SK-N-SH (cell line): ENCODE data around the gene TECPR1. TPM values are rescaled to one million over a fixed set of nuclear protein-coding genes. Genes with fewer than 3 reads are reported as not detected.
A peak's percentile ranks its signal among the peaks of the same experiment; 100 is the strongest.

Experiments
- CTCF ChIA-PET: fragments of 300-600, 350-600 bp; formaldehyde crosslinking; extraction: SDS; loops from one replicate; lab custom pipeline; 2021; lab: Yijun Ruan, JAX
- POLR2A ChIA-PET: fragments of 350-600 bp; sonication (Branson Sonifier 250); formaldehyde crosslinking; extraction: SDS; loops from one replicate; lab custom pipeline; 2020; ENCODE audit warnings: antibody characterized with exemption, inconsistent platforms; lab: Yijun Ruan, JAX
- DNase-seq: peaks from one replicate; pipeline ENCODE4 v3.0.0; 2012
- H2AFZ ChIP-seq: fragments of 200-600 bp; sonication (generic); 2 replicates; pipeline ENCODE4 v1.8.1; 2016; ENCODE audit warnings: antibody characterized with exemption, mild to moderate bottlenecking, low read depth
- H3F3A ChIP-seq: fragments of 200-600 bp; sonication (generic); replicated peaks from 2 replicates; pipeline ENCODE3; 2016; ENCODE audit warnings: antibody characterized with exemption, mild to moderate bottlenecking; ENCODE audit not compliant: insufficient read depth
- H3K27ac ChIP-seq, 2 experiments: fragments of 200-500 bp in 1 of 2; fragments of 200-600 bp in 1 of 2; sonication (Bioruptor generic) in 1 of 2; sonication (generic), shearing (Covaris generic) in 1 of 2; 2 replicates each; pipeline versions ENCODE4 v1.5.1 to v1.6.1; 2014 to 2016; ENCODE audit warnings: low read depth in 2 of 2, inconsistent platforms in 1 of 2, low read length in 1 of 2, mild to moderate bottlenecking in 1 of 2, mixed read lengths in 1 of 2
- H3K27me3 ChIP-seq: fragments of 200-600 bp; sonication (generic), shearing (Covaris generic); 2 replicates; pipeline ENCODE4 v1.6.1; 2016; ENCODE audit warnings: mixed run types; ENCODE audit not compliant: insufficient read depth
- H3K36me3 ChIP-seq, 2 experiments: fragments of 200-500 bp in 1 of 2; fragments of 200-600 bp in 1 of 2; sonication (Bioruptor generic) in 1 of 2; sonication (generic) in 1 of 2; replicated peaks in 1 of 2; 2 replicates each; pipeline versions ENCODE3 to v1.5.1; 2014 to 2016; ENCODE audit warnings: low read length in 1 of 2, mild to moderate bottlenecking in 1 of 2; ENCODE audit not compliant: insufficient read depth in 2 of 2, control insufficient read depth in 1 of 2
- H3K4me1 ChIP-seq, 2 experiments: fragments of 200-500 bp in 1 of 2; fragments of 200-600 bp in 1 of 2; sonication (Bioruptor generic) in 1 of 2; sonication (generic), shearing (Covaris generic) in 1 of 2; 2 replicates each; pipeline versions ENCODE4 v1.5.1 to v1.6.1; 2014 to 2016; ENCODE audit warnings: low read depth in 1 of 2, low read length in 1 of 2, mixed run types in 1 of 2; ENCODE audit not compliant: insufficient read depth in 2 of 2, control insufficient read depth in 1 of 2
- H3K4me2 ChIP-seq: fragments of 200-600 bp; sonication (generic), shearing (Covaris generic); 2 replicates; pipeline ENCODE4 v1.6.1; 2017; ENCODE audit warnings: mixed run types
- H3K4me3 ChIP-seq, 2 experiments: fragments of 200-500 bp in 1 of 2; fragments of 200-600 bp in 1 of 2; sonication (Bioruptor generic) in 1 of 2; sonication (generic), shearing (Covaris generic) in 1 of 2; 2 replicates each; pipeline versions ENCODE4 v1.5.1 to v1.8.1; 2014 to 2016; ENCODE audit warnings: low read depth in 2 of 2, inconsistent platforms in 1 of 2, low read length in 1 of 2, mild to moderate bottlenecking in 1 of 2, mixed read lengths in 1 of 2, moderate library complexity in 1 of 2
- H3K79me2 ChIP-seq: fragments of 200-600 bp; sonication (generic); 2 replicates; pipeline ENCODE4 v1.8.1; 2017; ENCODE audit warnings: mild to moderate bottlenecking; ENCODE audit not compliant: insufficient read depth
- H3K9ac ChIP-seq: fragments of 200-600 bp; sonication (generic); 2 replicates; pipeline ENCODE4 v1.6.1; 2017; ENCODE audit warnings: mixed run types
- H3K9me2 ChIP-seq: fragments of 200-600 bp; sonication (generic); 2 replicates; pipeline ENCODE4 v1.6.1; 2017; ENCODE audit warnings: mixed run types
- H3K9me3 ChIP-seq: fragments of 200-600 bp; sonication (generic); 2 replicates; pipeline ENCODE4 v1.6.1; 2017; ENCODE audit warnings: mixed run types, mild to moderate bottlenecking, moderate library complexity
- H4K20me1 ChIP-seq: fragments of 200-600 bp; sonication (generic); 2 replicates; pipeline ENCODE4 v1.6.1; 2017; ENCODE audit warnings: mild to moderate bottlenecking, mixed run types; ENCODE audit not compliant: insufficient read depth
- CTCF ChIP-seq: fragments of 200-600 bp; sonication (generic); IDR thresholded peaks from 2 replicates; pipeline ENCODE4 v1.6.1; 2017; ENCODE audit warnings: antibody characterized with exemption, mild to moderate bottlenecking, moderate library complexity
- ELF1 ChIP-seq: IDR thresholded peaks from 2 replicates; pipeline ENCODE4 v1.4.0; 2012
- EP300 ChIP-seq, 2 experiments: IDR thresholded peaks; 2 replicates each; pipeline versions ENCODE4 v1.4.0 to v1.6.1; 2012; ENCODE audit warnings: borderline replicate concordance in 1 of 2, low read depth in 1 of 2, low read length in 1 of 2
- EZH2phosphoT487 ChIP-seq: fragments of 200-600 bp; sonication (generic); IDR thresholded peaks from 2 replicates; pipeline ENCODE4 v1.6.1; 2017; ENCODE audit warnings: low read depth, mixed run types, mild to moderate bottlenecking, antibody characterized with exemption, moderate library complexity, borderline replicate concordance
- FOSL2 ChIP-seq: IDR thresholded peaks from 2 replicates; pipeline ENCODE4 v1.4.0; 2012; ENCODE audit warnings: low read depth, mild to moderate bottlenecking, moderate library complexity, borderline replicate concordance
- IRF3 ChIP-seq: fragments of 150-350 bp; IDR thresholded peaks from 2 replicates; pipeline ENCODE4 v1.6.1; 2016; ENCODE audit warnings: mild to moderate bottlenecking, low read depth, low read length
- JUND ChIP-seq: IDR thresholded peaks from 2 replicates; pipeline ENCODE4 v1.4.0; 2012
- MAX ChIP-seq: IDR thresholded peaks from 2 replicates; pipeline ENCODE4 v1.4.0; 2012; ENCODE audit warnings: low read depth
- MEF2A ChIP-seq: IDR thresholded peaks from 2 replicates; pipeline ENCODE4 v1.4.0; 2012; ENCODE audit warnings: low read depth, borderline replicate concordance
- NRF1 ChIP-seq: IDR thresholded peaks from 2 replicates; pipeline ENCODE4 v1.6.1; 2012; ENCODE audit warnings: low read depth, mild to moderate bottlenecking, low read length
- PBX3 ChIP-seq: IDR thresholded peaks from 2 replicates; pipeline ENCODE4; 2012
- RAD21 ChIP-seq: IDR thresholded peaks from 2 replicates; pipeline ENCODE4 v1.6.1; 2012; ENCODE audit warnings: mild to moderate bottlenecking, low read length
- RFX5 ChIP-seq: IDR thresholded peaks from 2 replicates; pipeline ENCODE4 v1.6.1; 2012; ENCODE audit warnings: mild to moderate bottlenecking, improper control_type of control experiment, low read length
- SIN3A ChIP-seq: IDR thresholded peaks from 2 replicates; pipeline ENCODE4 v1.6.1; 2012; ENCODE audit warnings: low read depth, mild to moderate bottlenecking, low read length, moderate library complexity, borderline replicate concordance
- SMC3 ChIP-seq: IDR thresholded peaks from 2 replicates; pipeline ENCODE4 v1.6.1; 2012; ENCODE audit warnings: low read depth, low read length, improper control_type of control experiment
- TEAD4 ChIP-seq: IDR thresholded peaks from 2 replicates; pipeline ENCODE4 v1.4.0; 2012; ENCODE audit warnings: mild to moderate bottlenecking, borderline replicate concordance; ENCODE audit not compliant: insufficient read depth
- YY1 ChIP-seq: IDR thresholded peaks from 2 replicates; pipeline ENCODE4 v1.4.0; 2012; ENCODE audit warnings: low read depth, mild to moderate bottlenecking
- WGBS: methylation state at CpG from one replicate; pipeline ENCODE4 v1.1.6; 2017; ENCODE audit warnings: low lambda C conversion rate; 5-methylcytosine and 5-hydroxymethylcytosine counted together
- polyA plus RNA-seq, 3 experiments: library from polyadenylated mRNA; depleted of rRNA; stranded (reverse); fragments of >200 nt; gene quantifications; 2 replicates each; pipeline ENCODE4 v1.2.3, GENCODE V29; 2012

The TECPR1 gene
- polyA plus RNA-seq, 1 of the 3 experiments (the other 2 are of a cell fraction): 6.8 TPM

GRCh38 chr7:98252425-98253054, 508 bp upstream of the TECPR1 start:
- H3K79me2 ChIP-seq: peaks cover 68% of the 10 kb centered on the region
- H3K27ac ChIP-seq: peak overlapping the region; percentile 2 to 47; a peak in 2 of 4 replicates

DNA sequence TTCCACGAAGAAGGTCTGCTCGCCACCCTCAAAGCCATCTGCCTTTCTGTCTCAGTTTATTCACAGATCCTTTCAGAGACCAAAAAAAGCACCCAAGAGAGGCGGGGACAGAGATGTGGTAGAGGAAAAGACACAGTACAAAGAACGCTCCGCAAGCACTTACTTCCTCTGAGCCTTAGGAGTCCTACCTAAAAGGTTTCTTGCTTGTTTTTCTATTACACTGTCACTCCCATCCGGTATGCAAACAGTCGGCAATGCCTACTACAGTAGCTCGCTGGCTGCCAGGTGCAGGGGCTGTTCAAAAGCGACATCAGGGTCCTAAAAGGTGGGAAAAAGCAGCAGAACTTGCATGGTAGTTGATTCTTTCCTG, 816 bp downstream of the TECPR1 start:
- TF ChIP-seq CTCF (no peak), EZH2phosphoT487 (no peak), TEAD4 (no peak), JUND (no peak), SIN3A (no peak), SMC3 (no peak), PBX3 (no peak), MEF2A (no peak), ELF1 (no peak), RAD21 (no peak), NRF1 (no peak), IRF3 (no peak), YY1 (no peak), RFX5 (no peak), MAX (no peak), FOSL2 (no peak)
- Histone ChIP-seq H3F3A (peaks cover 3% of the 10 kb centered on the region), H3K4me3 (peak overlapping the region; percentile 79 to 100), H2AFZ (peak overlapping the region; percentile 95; the same call in 1 of the 2 replicates), H3K4me1 (peaks cover 15 to 19% of the 10 kb centered on the region in 2 experiments; a peak in 2 of 4 replicates), H3K79me2 (peaks cover 71% of the 10 kb centered on the region), H3K9me2 (no peaks in the 10 kb centered on the region), H3K27me3 (no peaks in the 10 kb centered on the region), H3K36me3 (peaks cover 6 to 10% of the 10 kb centered on the region in 2 experiments), H3K4me2 (peak overlapping the region; percentile 98), H3K9me3 (no peaks in the 10 kb centered on the region), H4K20me1 (no peaks in the 10 kb centered on the region), H3K27ac (no peak overlapping the region), H3K9ac (peak overlapping the region; percentile 80)
- ChIA-PET CTCF (interaction anchor here (1.1 kb wide), 1 partner anchor 230 kb away, joined by 4 read pairs; no protein-coding TSS in a partner anchor), POLR2A (no interaction called here)
- DNase-seq: no peak
- WGBS: 76% methylated on average over 9 of the region's 9 CpGs

More at GRCh38 chr7:98252425-98253054, 508 bp upstream of the TECPR1 start:
- peaks cover 13 to 18% of the 10 kb centered on the region in 2 experiments for H3K36me3 ChIP-seq
- H3K4me3 ChIP-seq: peak overlapping the region; percentile 79 to 100
- no peaks in the 10 kb centered on the region for H3K9me2 ChIP-seq
- no peaks in the 10 kb centered on the region for H3K9me3 ChIP-seq
- peak overlapping the region; percentile 95; the same call in 1 of the 2 replicates for H2AFZ ChIP-seq
- peaks cover 15 to 19% of the 10 kb centered on the region in 2 experiments; a peak in 2 of 4 replicates for H3K4me1 ChIP-seq
- WGBS: 16% methylated on average over 28 of the region's 32 CpGs
- H3K9ac ChIP-seq: peak overlapping the region; percentile 80
- CTCF ChIA-PET: interaction anchor here (1.2 to 1.6 kb wide), 2 partner anchors 14 to 169 kb away, joined by 3 to 7 read pairs; no protein-coding TSS in a partner anchor
- DNase-seq: no peak
- no peaks in the 10 kb centered on the region for H3K27me3 ChIP-seq
- TF ChIP-seq TEAD4 (no peak), EP300 (IDR thresholded peaks at IDR 0.05; ENCODE audit: borderline replicate concordance in 1 of 2, low read depth in 1 of 2, low read length in 1 of 2) (no peak)
- TF ChIP-seq, all 33 proteins: peak for 0
- no peaks in the 10 kb centered on the region for H4K20me1 ChIP-seq
- H3K4me2 ChIP-seq: peak overlapping the region; percentile 98
- peaks cover 3% of the 10 kb centered on the region for H3F3A ChIP-seq
- POLR2A ChIA-PET: no interaction called here
